ENCODE data around the gene DGKA.
"Not testable (repeated sequence)": the region's sequence is repeated elsewhere in the genome, so short reads cannot be mapped to it uniquely, and the experiment has no call there.

The DGKA gene

GRCh38 chr12:56001487-56002100, 70.6 kb downstream of the DGKA start:
- no peaks in the 10 kb centered on the region for H3K9me2 ChIP-seq (replicated peaks; ENCODE audit: low read depth, low read length)
- H4K20me1 ChIP-seq (ENCODE audit: insufficient read depth, low read length, poor library complexity, severe bottlenecking), result no peaks in the 10 kb centered on the region
- no peak for TF ChIP-seq CTCF (conservative IDR thresholded peaks at IDR 0.05; ENCODE audit: low read length)
- TF ChIP-seq EZH2phosphoT487 (IDR thresholded peaks at IDR 0.05; ENCODE audit: borderline replicate concordance), result no peak
- no peak overlapping the region for H3K9ac ChIP-seq (ENCODE audit: low read depth, low read length, poor library complexity, severe bottlenecking)
- no peaks in the 10 kb centered on the region for H3K9me3 ChIP-seq (ENCODE audit: insufficient read depth, low read depth, low read length)
- no peaks in the 10 kb centered on the region for H3K79me2 ChIP-seq (ENCODE audit: insufficient read depth, low read length)
- H3K27me3 ChIP-seq (ENCODE audit: insufficient read depth, low read length, poor library complexity, severe bottlenecking), result no peaks in the 10 kb centered on the region
- H3F3A ChIP-seq (ENCODE audit: low read depth), result no peaks in the 10 kb centered on the region
- no peak overlapping the region for H3K4me2 ChIP-seq (ENCODE audit: low read depth, low read length, poor library complexity, severe bottlenecking)
- H3K36me3 ChIP-seq (ENCODE audit: insufficient read depth, low read length), result no peaks in the 10 kb centered on the region
- no peak overlapping the region for H2AFZ ChIP-seq (ENCODE audit: low read length)
- no peak overlapping the region for H3K4me3 ChIP-seq (ENCODE audit: low read length, poor library complexity, severe bottlenecking)
- H3K4me1 ChIP-seq (ENCODE audit: insufficient read depth, low read length, poor library complexity, severe bottlenecking), result no peaks in the 10 kb centered on the region

- not testable (repeated sequence) for H3K27me3 ChIP-seq (ENCODE audit: insufficient read depth, low read length, poor library complexity, severe bottlenecking); H3K36me3 ChIP-seq (ENCODE audit: insufficient read depth, low read length); H3K4me1 ChIP-seq (ENCODE audit: insufficient read depth, low read length, poor library complexity, severe bottlenecking); H3F3A ChIP-seq (ENCODE audit: low read depth); H3K79me2 ChIP-seq (ENCODE audit: insufficient read depth, low read length); H4K20me1 ChIP-seq (ENCODE audit: insufficient read depth, low read length, poor library complexity, severe bottlenecking); H3K9me3 ChIP-seq (ENCODE audit: insufficient read depth, low read depth, low read length); H2AFZ ChIP-seq (ENCODE audit: low read length); H3K9me2 ChIP-seq (replicated peaks; ENCODE audit: low read depth, low read length); H3K4me3 ChIP-seq (ENCODE audit: low read length, poor library complexity, severe bottlenecking); H3K9ac ChIP-seq (ENCODE audit: low read depth, low read length, poor library complexity, severe bottlenecking); H3K4me2 ChIP-seq (ENCODE audit: low read depth, low read length, poor library complexity, severe bottlenecking)
Measured at GRCh38 chr12:56003376-56003775, 72.4 kb downstream of the DGKA start.

Measured in Loucy (cell line).